Heart right ventricle (tissue), 16 donors: ENCODE data around the gene CHTF18. TPM values are rescaled to one million over a fixed set of nuclear protein-coding genes. Genes with fewer than 3 reads are reported as not detected.

ENCODE experiments used
- ATAC-seq, 8 donors: fragments of 200-7000 bp; cut with Tn5 transposase; one replicate each; pipeline ENCODE4 v1.9.1; 2020; ENCODE audit warnings: mild to moderate bottlenecking in 8 of 8, moderate library complexity in 8 of 8, moderate number of reproducible peaks in 1 of 8
- DNase-seq, 2 donors: peaks; one replicate each; pipeline ENCODE4 v3.0.0-alpha.2; 2020
- H3K27ac ChIP-seq, 10 donors: fragments of 200-600 bp; sonication (generic) in 2 of 10; one replicate each; pipeline versions ENCODE4 v1.5.0 to v1.8.0; 2020 to 2022; ENCODE audit warnings: mild to moderate bottlenecking in 3 of 10
- H3K27me3 ChIP-seq, 7 donors: fragments of 200-600 bp; one replicate each; pipeline ENCODE4 v1.8.0; 2021 to 2022; ENCODE audit warnings: mild to moderate bottlenecking in 2 of 7
- H3K36me3 ChIP-seq, 9 donors: fragments of 200-600 bp; sonication (generic) in 1 of 9; one replicate each; pipeline versions ENCODE4 v1.5.0 to v1.8.0; 2020 to 2022; ENCODE audit warnings: mild to moderate bottlenecking in 2 of 9
- H3K4me1 ChIP-seq, 9 donors: fragments of 200-600 bp; sonication (generic) in 1 of 9; one replicate each; pipeline versions ENCODE4 v1.5.0 to v1.8.0; 2020 to 2022; ENCODE audit warnings: mild to moderate bottlenecking in 4 of 9
- H3K4me3 ChIP-seq, 10 donors: fragments of 200-600 bp; sonication (generic) in 2 of 10; one replicate each; pipeline versions ENCODE4 v1.5.0 to v1.8.0; 2020 to 2022; ENCODE audit warnings: mild to moderate bottlenecking in 7 of 10, moderate library complexity in 2 of 10
- H3K9me3 ChIP-seq, 11 donors: fragments of 200-600 bp in 10 of 11; sonication (generic) in 2 of 11; one replicate each; pipeline versions ENCODE4 v1.5.0 to v1.8.0; 2013 to 2022; ENCODE audit warnings: mild to moderate bottlenecking in 2 of 11, control low read depth in 1 of 11, moderate library complexity in 1 of 11
- WGBS, 2 donors: extraction: QIAGEN DNeasy Blood & Tissue Kit; methylation state at CpG; one replicate each; pipeline ENCODE4 v1.1.7; 2013; ENCODE audit warnings: inconsistent platforms in 1 of 2; 5-methylcytosine and 5-hydroxymethylcytosine counted together
- intact Hi-C, 10 donors: fragments of 100-400 bp; cut with DNase I; formaldehyde crosslinking; loops; one replicate each; pipeline versions ENCODE4 v1.11.1 to v1.14.2; 2022
- polyA plus RNA-seq, 2 donors: library from polyadenylated mRNA; stranded (reverse); fragments of 200-250 nt; gene quantifications; one replicate each; pipeline ENCODE4 v1.2.3, GENCODE V29; 2013
- total RNA-seq, 10 donors: library from RNA; stranded (reverse); fragmentation: NEBNext Ultra II Directional in 3 of 10; extraction: Animal tissue kit (Norgen Biotek cat#: 25700) in 3 of 10; gene quantifications; one replicate each; pipeline versions ENCODE4 v1.2.1 to v1.2.4, GENCODE V29; 2021 to 2023
- TF ChIP-seq, protein P1 (sequence below), 9 donors: fragments of 200-600 bp; sonication (generic) in 2 of 9; IDR thresholded peaks; one replicate each; pipeline versions ENCODE4 v1.5.0 to v1.8.0; 2021 to 2022; ENCODE audit warnings: antibody characterized with exemption in 9 of 9, mild to moderate bottlenecking in 5 of 9, moderate library complexity in 1 of 9
- donor health status: Arrhythmogenic right ventricular cardiomyopathy.
- donor health status: ischemic (EF 13 %, LVEDD 7.1; RV severe dilation, severe dysfunction).
- donor health status: healthy with polysubstance abuse.
- donor health status: DM: no; HTN: yes; CAD: no.
- donor health status: DM: no; HTN: no; CAD: no.
- donor health status: ischemic (EF 25% LVEDD 6.9; RV normal size, moderate dysfunction).
- donor health status: ischemic (EF 25% LVEDD 5.7; RV mildly dilated, moderate dysfunction).
- donor health status: healthy.
- donor health status: DM: yes; HTN: yes; CAD: no.
- donor health status: Ischemic cardiomyopathy.
- donor health status: ischemic (EF 35%, LVEDD 5.7; RV mildly dilated, moderate dysfunction).
- donor health status: nonischemic (EF 11% LVEDD 7.7; RV severe dilation, severe dysfunction).
- donor health status: DM: yes; HTN: yes; CAD: no.
- donor health status: PGD.
- donor health status: ischemic (EF 29% LVEDD 5.4; RV normal size, mild dysfunction).
- donor health status: nonischemic (EF 23%, LVEDD 6.1; RV moderate dilation, normal function).

CHTF18 gene
- total and polyA plus RNA-seq, 12 donors: 2.8 to 8.2 (median 5.8) TPM

DNA sequence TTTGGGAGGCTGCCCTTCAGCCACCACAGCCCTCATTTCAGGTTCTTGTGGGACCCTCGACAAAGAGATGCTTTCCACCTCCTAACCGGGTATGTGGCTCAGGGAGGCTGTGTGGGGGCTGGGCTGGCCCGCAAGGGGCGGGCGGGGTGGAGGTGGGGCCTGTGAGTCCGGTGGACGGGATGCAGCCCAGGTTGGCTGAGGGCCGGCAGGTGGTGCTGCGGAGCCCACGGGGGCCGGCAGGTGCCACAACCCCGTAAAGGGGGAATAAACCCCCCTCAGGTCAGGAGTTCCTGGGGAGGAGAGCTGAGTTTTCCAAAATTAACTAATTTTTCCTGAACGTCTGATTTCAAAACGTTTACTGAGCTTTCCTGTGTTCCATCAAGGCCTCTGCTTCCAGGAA, 42.7 kb upstream of the CHTF18 start:
- intact Hi-C loops: no loop called here
- peaks cover 0 to 18% (median 4%) of the 10 kb centered on the region in 7 donors for H3K27me3 ChIP-seq
- peaks cover 0 to 5% (median 5%) of the 10 kb centered on the region in 9 donors for H3K4me1 ChIP-seq
- TF ChIP-seq, protein P1, sequence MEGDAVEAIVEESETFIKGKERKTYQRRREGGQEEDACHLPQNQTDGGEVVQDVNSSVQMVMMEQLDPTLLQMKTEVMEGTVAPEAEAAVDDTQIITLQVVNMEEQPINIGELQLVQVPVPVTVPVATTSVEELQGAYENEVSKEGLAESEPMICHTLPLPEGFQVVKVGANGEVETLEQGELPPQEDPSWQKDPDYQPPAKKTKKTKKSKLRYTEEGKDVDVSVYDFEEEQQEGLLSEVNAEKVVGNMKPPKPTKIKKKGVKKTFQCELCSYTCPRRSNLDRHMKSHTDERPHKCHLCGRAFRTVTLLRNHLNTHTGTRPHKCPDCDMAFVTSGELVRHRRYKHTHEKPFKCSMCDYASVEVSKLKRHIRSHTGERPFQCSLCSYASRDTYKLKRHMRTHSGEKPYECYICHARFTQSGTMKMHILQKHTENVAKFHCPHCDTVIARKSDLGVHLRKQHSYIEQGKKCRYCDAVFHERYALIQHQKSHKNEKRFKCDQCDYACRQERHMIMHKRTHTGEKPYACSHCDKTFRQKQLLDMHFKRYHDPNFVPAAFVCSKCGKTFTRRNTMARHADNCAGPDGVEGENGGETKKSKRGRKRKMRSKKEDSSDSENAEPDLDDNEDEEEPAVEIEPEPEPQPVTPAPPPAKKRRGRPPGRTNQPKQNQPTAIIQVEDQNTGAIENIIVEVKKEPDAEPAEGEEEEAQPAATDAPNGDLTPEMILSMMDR (IDR thresholded peaks at IDR 0.05): peak in 5 of 9 donors; percentile 9 to 28 (median 16)
- WGBS, 2 donors: 2 to 6% methylated on average over 14 of the region's 14 CpGs
- no peak overlapping the region for H3K27ac ChIP-seq
- ATAC-seq: no peak
- no peak for DNase-seq
- H3K9me3 ChIP-seq: no peaks in the 10 kb centered on the region
- no peak overlapping the region for H3K4me3 ChIP-seq
- no peaks in the 10 kb centered on the region for H3K36me3 ChIP-seq

DNA sequence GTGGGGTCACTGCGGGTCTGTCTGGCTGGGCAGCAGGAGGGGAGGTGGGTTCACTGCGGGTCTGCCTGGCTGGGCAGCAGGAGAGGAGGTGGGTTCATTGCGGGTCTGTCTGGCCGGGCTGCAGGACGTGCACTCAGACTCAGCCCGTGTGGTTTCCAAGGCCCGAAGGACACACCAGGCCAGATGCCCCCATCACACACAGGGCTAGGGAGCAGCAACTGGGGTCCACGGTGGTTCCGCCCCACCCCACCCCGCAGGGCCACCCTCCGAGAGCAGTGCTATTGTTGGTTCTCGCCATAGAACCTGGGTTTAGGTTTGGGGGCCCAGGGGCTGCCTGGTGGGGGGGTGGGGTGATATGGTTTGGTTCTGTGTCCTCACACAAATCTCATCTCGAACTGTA, 41.8 kb upstream of the CHTF18 start:
- H3K27me3 ChIP-seq: peaks cover 0 to 18% (median 4%) of the 10 kb centered on the region in 7 donors
- intact Hi-C loops: no loop called here
- H3K4me3 ChIP-seq: no peak overlapping the region
- H3K27ac ChIP-seq: no peak overlapping the region
- H3K4me1 ChIP-seq: peaks cover 0 to 6% (median 0%) of the 10 kb centered on the region in 9 donors
- peak in 1 of 8 donors; percentile 17 for ATAC-seq
- H3K36me3 ChIP-seq: no peaks in the 10 kb centered on the region
- no peaks in the 10 kb centered on the region for H3K9me3 ChIP-seq
- no peak for DNase-seq
- TF ChIP-seq, protein P1 (IDR thresholded peaks at IDR 0.05): no peak
- 80 to 81% methylated on average over 12 to 13 of the region's 13 CpGs for WGBS, 2 donors

DNA sequence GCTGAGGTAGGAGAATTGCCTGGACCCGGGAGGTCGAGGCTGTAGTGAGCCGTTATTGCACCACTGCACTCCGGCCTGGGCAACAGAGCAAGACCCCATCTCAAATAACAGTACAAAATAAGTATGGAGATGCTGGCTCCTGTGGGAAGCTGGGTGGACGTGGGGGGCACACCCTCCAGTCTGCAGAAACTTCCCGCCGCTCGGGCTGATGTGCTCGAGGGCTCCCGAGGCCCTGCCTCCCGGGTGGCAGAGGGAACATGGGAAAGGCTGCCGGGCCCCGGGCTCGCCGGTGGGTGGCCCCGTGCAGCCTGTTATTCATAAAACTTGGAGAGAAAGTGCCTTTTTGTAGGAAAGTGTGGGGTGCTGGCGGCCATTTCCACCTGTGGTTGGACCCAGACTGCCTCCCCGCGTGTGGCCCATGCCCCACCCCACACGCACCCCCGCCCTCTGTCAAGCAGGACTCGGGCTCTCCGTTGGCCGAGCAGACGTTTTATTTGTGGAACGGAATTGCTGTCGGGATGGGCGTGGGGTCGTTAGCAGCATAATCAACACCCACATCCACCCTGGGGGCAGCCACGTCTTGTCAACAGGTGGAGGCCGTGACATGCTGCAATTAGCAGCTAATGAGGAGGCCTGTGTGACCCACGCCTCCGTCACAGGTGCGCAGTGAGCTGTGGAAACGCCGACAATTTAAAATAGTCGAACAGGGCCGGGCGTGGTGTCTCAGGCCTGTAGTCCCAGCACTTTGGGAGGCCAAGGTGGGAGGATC, 40.3 kb upstream of the CHTF18 start:
- no peak overlapping the region for H3K27ac ChIP-seq
- H3K9me3 ChIP-seq: no peaks in the 10 kb centered on the region
- ATAC-seq: no peak
- H3K4me1 ChIP-seq: peaks cover 0 to 9% (median 0%) of the 10 kb centered on the region in 9 donors
- no peaks in the 10 kb centered on the region for H3K36me3 ChIP-seq
- intact Hi-C loops: no loop called here
- H3K27me3 ChIP-seq: peaks cover 0 to 16% (median 4%) of the 10 kb centered on the region in 7 donors
- WGBS, 2 donors: 82 to 83% methylated on average over 39 of the region's 39 CpGs
- TF ChIP-seq, protein P1 (IDR thresholded peaks at IDR 0.05): no peak
- no peak for DNase-seq
- H3K4me3 ChIP-seq: no peak overlapping the region

DNA sequence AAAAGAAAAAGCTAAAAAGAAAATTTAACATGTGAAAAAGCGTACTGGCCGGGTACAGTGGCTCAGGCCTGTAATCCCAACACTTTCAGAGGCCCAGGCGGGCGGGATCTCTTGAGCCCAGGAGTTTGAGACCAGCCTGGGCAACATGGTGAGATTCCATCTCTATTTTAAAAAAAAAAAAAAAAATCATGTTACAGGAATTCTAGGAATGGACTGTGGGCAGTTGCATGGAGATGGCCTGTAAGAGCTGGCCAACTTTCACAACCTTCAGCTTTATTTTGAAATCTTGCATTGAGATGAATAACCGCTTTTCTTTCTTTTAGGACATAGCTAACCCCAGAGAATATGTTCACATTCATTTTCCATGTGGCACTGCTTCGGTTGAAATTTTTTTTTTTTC, 39.4 kb upstream of the CHTF18 start:
- intact Hi-C loops: no loop called here
- H3K4me3 ChIP-seq: no peak overlapping the region
- no peak overlapping the region for H3K27ac ChIP-seq
- 81 to 90% methylated on average over 6 of the region's 6 CpGs for WGBS, 2 donors
- no peaks in the 10 kb centered on the region for H3K9me3 ChIP-seq
- H3K27me3 ChIP-seq: peaks cover 0 to 12% (median 4%) of the 10 kb centered on the region in 7 donors
- ATAC-seq (no peak), DNase-seq (no peak)
- TF ChIP-seq, protein P1 (IDR thresholded peaks at IDR 0.05): no peak
- peaks cover 0 to 9% (median 0%) of the 10 kb centered on the region in 9 donors for H3K4me1 ChIP-seq
- H3K36me3 ChIP-seq: no peaks in the 10 kb centered on the region
